GM12878 (cell line): ENCODE data around the gene OR52A1. TPM values are rescaled to one million over a fixed set of nuclear protein-coding genes. Genes with fewer than 3 reads are reported as not detected.
"Not testable (repeated sequence)": the region's sequence is repeated elsewhere in the genome, so short reads cannot be mapped to it uniquely, and the experiment has no call there.

Source experiments
- ATAC-seq: fragments of 200-7000 bp; cut with Tn5 transposase; 3 replicates; pipeline ENCODE4 v1.9.1; 2020; ENCODE audit warnings: mild to moderate bottlenecking, moderate library complexity
- BruUV-seq: library from RNA; stranded (reverse); fragments of 400-500 nt; replicated peaks from 2 replicates; lab custom pipeline; 2021; lab: Mats Ljungman, UMichigan
- CTCF ChIA-PET: fragments of 300-600 bp; sonication (Branson Sonifier 250); formaldehyde crosslinking; extraction: SDS; loops from one replicate; lab custom pipeline; 2021; ENCODE audit warnings: inconsistent platforms; lab: Yijun Ruan, JAX
- POLR2A ChIA-PET: fragments of 350-600 bp; formaldehyde crosslinking; extraction: SDS; loops from one replicate; lab custom pipeline; 2021; ENCODE audit warnings: inconsistent platforms; lab: Charles Lee
- RAD21 ChIA-PET: fragments of 300-600 bp; sonication (Branson Sonifier 250); formaldehyde crosslinking; loops from one replicate; lab custom pipeline; 2023; ENCODE audit warnings: antibody characterized with exemption; ENCODE audit not compliant: unreplicated experiment; lab: Charles Lee
- SMC1A ChIA-PET: fragments of 300-600 bp; sonication (Branson Sonifier 250); formaldehyde crosslinking; loops from one replicate; lab custom pipeline; 2023; ENCODE audit not compliant: unreplicated experiment, uncharacterized antibody; lab: Charles Lee
- DNase-seq: peaks from one replicate; pipeline ENCODE4 v3.0.0-alpha.2; 2011; ENCODE audit warnings: low read depth, low spot score
- FAIRE-seq: peaks from 3 replicates; lab custom pipeline; 2011; peaks lifted over from hg19 to GRCh38; lab: Jason Lieb, UNC
- H2AFZ ChIP-seq: 2 replicates; pipeline ENCODE4 v1.6.0; 2011; ENCODE audit warnings: low read depth, low read length, control low read depth; ENCODE audit not compliant: control insufficient read depth
- H3K27ac ChIP-seq: 2 replicates; pipeline ENCODE4 v1.5.1; 2011; ENCODE audit warnings: control low read depth; ENCODE audit not compliant: control insufficient read depth, insufficient read depth
- H3K27me3 ChIP-seq, 2 experiments: replicated peaks in 1 of 2; 2 replicates each; pipeline versions ENCODE4 v1.6.0 to v1.6.1; 2011; ENCODE audit warnings: low read length in 1 of 2; ENCODE audit not compliant: control insufficient read depth in 2 of 2, insufficient read depth in 2 of 2
- H3K36me3 ChIP-seq, 2 experiments: 2 replicates each; pipeline ENCODE4 v1.5.1; 2011; ENCODE audit warnings: low read length in 1 of 2; ENCODE audit not compliant: control insufficient read depth in 2 of 2, insufficient read depth in 2 of 2
- H3K4me1 ChIP-seq: 2 replicates; pipeline ENCODE4 v1.6.1; 2011; ENCODE audit warnings: mild to moderate bottlenecking, low read length, moderate library complexity, mixed read lengths; ENCODE audit not compliant: control insufficient read depth, insufficient read depth
- H3K4me2 ChIP-seq: 2 replicates; pipeline ENCODE4 v1.6.0; 2011; ENCODE audit warnings: control low read depth; ENCODE audit not compliant: control insufficient read depth, insufficient read depth
- H3K4me3 ChIP-seq: fragments of 200-600 bp; sonication (generic); 2 replicates; pipeline ENCODE4 v1.5.1; 2016
- H3K79me2 ChIP-seq: 2 replicates; pipeline ENCODE4 v1.6.0; 2011; ENCODE audit warnings: low read length; ENCODE audit not compliant: control insufficient read depth, insufficient read depth
- H3K9ac ChIP-seq: 2 replicates; pipeline ENCODE4 v1.8.0; 2011; ENCODE audit warnings: low read length, control low read depth, mixed read lengths; ENCODE audit not compliant: control insufficient read depth, insufficient read depth
- H3K9me3 ChIP-seq: replicated peaks from 3 replicates; pipeline ENCODE4 v1.5.1; 2011; ENCODE audit warnings: mild to moderate bottlenecking, low read length; ENCODE audit not compliant: control insufficient read depth, insufficient read depth
- H4K20me1 ChIP-seq: 2 replicates; pipeline ENCODE4 v1.6.0; 2011; ENCODE audit not compliant: control insufficient read depth, insufficient read depth
- GATAD2B ChIP-seq: fragments of 450-650 bp; conservative IDR thresholded peaks from 2 replicates; pipeline ENCODE4 v1.6.1; 2017; ENCODE audit warnings: low read depth, mild to moderate bottlenecking, moderate library complexity
- HDAC6 ChIP-seq: fragments of 200-600 bp; sonication (generic); IDR thresholded peaks from one replicate; pipeline ENCODE4 v1.8.0; 2017; ENCODE audit warnings: antibody characterized with exemption; ENCODE audit not compliant: unreplicated experiment
- KAT2A ChIP-seq: conservative IDR thresholded peaks from 2 replicates; pipeline ENCODE4 v1.6.1; 2011; ENCODE audit warnings: low read depth, low read length; ENCODE audit not compliant: control insufficient read depth
- RAD51 ChIP-seq: fragments of 450-650 bp; IDR thresholded peaks from 2 replicates; pipeline ENCODE4 v1.6.1; 2016; ENCODE audit warnings: moderate library complexity, mild to moderate bottlenecking, inconsistent platforms
- RUNX3 ChIP-seq: IDR thresholded peaks from 2 replicates; pipeline ENCODE4 v1.6.1; 2012; ENCODE audit warnings: low read length, inconsistent platforms
- SMAD1 ChIP-seq: fragments of 450-650 bp; IDR thresholded peaks from 2 replicates; pipeline ENCODE4 v1.6.1; 2018; ENCODE audit warnings: mild to moderate bottlenecking, low read depth; ENCODE audit not compliant: partially characterized antibody
- ZNF217 ChIP-seq: fragments of 450-650 bp; IDR thresholded peaks from 2 replicates; pipeline ENCODE4 v1.6.1; 2017; ENCODE audit warnings: antibody characterized with exemption, mild to moderate bottlenecking
- in situ Hi-C: fragments of 300-500 bp; cut with MboI; formaldehyde crosslinking; loops from 9 replicates; pipeline ENCODE4 v1.14.3; 2018; ENCODE audit warnings: mixed read lengths
- intact Hi-C: fragments of 100-400 bp; cut with micrococcal nuclease; formaldehyde crosslinking; loops from one replicate; pipeline ENCODE4 v1.14.2; 2022; ENCODE audit not compliant: unreplicated experiment
- polyA plus RNA-seq, 11 experiments: library from polyadenylated mRNA; depleted of rRNA in 4 of 11; unstranded in 6 of 11; stranded (reverse) in 5 of 11; fragments of >200 nt; fragmentation: Nextera tagmentation in 4 of 11; fragmentation: Illumina TruSeq in 1 of 11; extraction: Ambion mirVana in 4 of 11; extraction: Trizol in 1 of 11; gene quantifications; 1 replicate in 1 of 11; 2 replicates in 10 of 11; pipeline versions ENCODE4 v1.2.1 to v1.2.3, GENCODE V29; 2011 to 2016; ENCODE audit warnings: inconsistent platforms in 2 of 11, missing spikeins in 2 of 11, low read depth in 1 of 11
- total RNA-seq, 4 experiments: library from RNA; depleted of rRNA in 3 of 4; stranded (reverse); fragments of >200 nt in 3 of 4; fragmentation: Illumina TruSeq in 1 of 4; extraction: Trizol in 1 of 4; gene quantifications; 2 replicates each; pipeline versions ENCODE4 v1.2.1 to v1.2.3, GENCODE V29; 2013 to 2021
- TF ChIP-seq, protein P1 (sequence below): fragments of 450-650 bp; formaldehyde crosslinking; IDR thresholded peaks from 2 replicates; pipeline ENCODE4 v1.4.0; 2020; ENCODE audit warnings: mild to moderate bottlenecking, moderate library complexity
- TF ChIP-seq, protein P2 (sequence below): IDR thresholded peaks from 2 replicates; pipeline ENCODE4 v1.6.1; 2012; ENCODE audit warnings: low read depth, low read length, improper control_type of control experiment
- TF ChIP-seq, protein P3 (sequence below): IDR thresholded peaks from 2 replicates; pipeline ENCODE4 v1.6.1; 2011; ENCODE audit warnings: low read depth, mild to moderate bottlenecking, low read length, moderate library complexity, borderline replicate concordance; ENCODE audit errors: extremely low read depth
- TF ChIP-seq, protein P4 (sequence below): IDR thresholded peaks from 2 replicates; pipeline ENCODE4 v1.6.1; 2012; ENCODE audit warnings: low read depth, low read length, improper control_type of control experiment
- TF ChIP-seq, protein P5 (sequence below): fragments of 450-650 bp; IDR thresholded peaks from 2 replicates; pipeline ENCODE4 v1.6.1; 2016; ENCODE audit warnings: mild to moderate bottlenecking

OR52A1 gene
- total and polyA plus RNA-seq, 10 of the 15 experiments (the other 5 are each of a cell fraction or from before 2014, with no cell fraction given) = not detected

DNA sequence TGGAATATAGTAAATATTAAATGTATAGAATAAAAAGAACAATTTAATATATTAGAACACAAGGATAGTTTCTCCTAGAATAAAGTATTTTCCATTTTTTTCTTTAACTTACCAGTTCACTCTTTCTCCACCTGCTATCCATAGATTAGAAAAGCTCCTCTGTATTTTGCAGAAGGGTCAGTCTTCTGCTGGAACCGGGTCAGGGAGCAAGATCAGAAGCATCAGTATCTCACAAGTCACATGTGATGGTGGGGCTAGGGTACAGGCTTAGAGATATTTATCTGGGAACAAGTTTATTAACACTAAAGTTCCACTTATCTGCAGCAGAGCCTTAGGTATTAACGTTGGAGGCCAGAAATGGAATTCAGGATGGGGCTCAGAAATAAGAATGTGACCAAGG lies 17.3 kb upstream of the OR52A1 start (continued):
- TF ChIP-seq, protein P1, sequence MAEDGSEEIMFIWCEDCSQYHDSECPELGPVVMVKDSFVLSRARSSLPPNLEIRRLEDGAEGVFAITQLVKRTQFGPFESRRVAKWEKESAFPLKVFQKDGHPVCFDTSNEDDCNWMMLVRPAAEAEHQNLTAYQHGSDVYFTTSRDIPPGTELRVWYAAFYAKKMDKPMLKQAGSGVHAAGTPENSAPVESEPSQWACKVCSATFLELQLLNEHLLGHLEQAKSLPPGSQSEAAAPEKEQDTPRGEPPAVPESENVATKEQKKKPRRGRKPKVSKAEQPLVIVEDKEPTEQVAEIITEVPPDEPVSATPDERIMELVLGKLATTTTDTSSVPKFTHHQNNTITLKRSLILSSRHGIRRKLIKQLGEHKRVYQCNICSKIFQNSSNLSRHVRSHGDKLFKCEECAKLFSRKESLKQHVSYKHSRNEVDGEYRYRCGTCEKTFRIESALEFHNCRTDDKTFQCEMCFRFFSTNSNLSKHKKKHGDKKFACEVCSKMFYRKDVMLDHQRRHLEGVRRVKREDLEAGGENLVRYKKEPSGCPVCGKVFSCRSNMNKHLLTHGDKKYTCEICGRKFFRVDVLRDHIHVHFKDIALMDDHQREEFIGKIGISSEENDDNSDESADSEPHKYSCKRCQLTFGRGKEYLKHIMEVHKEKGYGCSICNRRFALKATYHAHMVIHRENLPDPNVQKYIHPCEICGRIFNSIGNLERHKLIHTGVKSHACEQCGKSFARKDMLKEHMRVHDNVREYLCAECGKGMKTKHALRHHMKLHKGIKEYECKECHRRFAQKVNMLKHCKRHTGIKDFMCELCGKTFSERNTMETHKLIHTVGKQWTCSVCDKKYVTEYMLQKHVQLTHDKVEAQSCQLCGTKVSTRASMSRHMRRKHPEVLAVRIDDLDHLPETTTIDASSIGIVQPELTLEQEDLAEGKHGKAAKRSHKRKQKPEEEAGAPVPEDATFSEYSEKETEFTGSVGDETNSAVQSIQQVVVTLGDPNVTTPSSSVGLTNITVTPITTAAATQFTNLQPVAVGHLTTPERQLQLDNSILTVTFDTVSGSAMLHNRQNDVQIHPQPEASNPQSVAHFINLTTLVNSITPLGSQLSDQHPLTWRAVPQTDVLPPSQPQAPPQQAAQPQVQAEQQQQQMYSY (CRISPR knock-in tag) = no peak
- TF ChIP-seq GATAD2B (no peak), SMAD1 (no peak), RAD51 (no peak), HDAC6 (no peak), RUNX3 (no peak), ZNF217 (no peak), KAT2A (no peak)
- TF ChIP-seq, protein P2, sequence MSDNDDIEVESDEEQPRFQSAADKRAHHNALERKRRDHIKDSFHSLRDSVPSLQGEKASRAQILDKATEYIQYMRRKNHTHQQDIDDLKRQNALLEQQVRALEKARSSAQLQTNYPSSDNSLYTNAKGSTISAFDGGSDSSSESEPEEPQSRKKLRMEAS = no peak
- TF ChIP-seq, protein P3, sequence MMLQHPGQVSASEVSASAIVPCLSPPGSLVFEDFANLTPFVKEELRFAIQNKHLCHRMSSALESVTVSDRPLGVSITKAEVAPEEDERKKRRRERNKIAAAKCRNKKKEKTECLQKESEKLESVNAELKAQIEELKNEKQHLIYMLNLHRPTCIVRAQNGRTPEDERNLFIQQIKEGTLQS = no peak
- TF ChIP-seq, protein P4, sequence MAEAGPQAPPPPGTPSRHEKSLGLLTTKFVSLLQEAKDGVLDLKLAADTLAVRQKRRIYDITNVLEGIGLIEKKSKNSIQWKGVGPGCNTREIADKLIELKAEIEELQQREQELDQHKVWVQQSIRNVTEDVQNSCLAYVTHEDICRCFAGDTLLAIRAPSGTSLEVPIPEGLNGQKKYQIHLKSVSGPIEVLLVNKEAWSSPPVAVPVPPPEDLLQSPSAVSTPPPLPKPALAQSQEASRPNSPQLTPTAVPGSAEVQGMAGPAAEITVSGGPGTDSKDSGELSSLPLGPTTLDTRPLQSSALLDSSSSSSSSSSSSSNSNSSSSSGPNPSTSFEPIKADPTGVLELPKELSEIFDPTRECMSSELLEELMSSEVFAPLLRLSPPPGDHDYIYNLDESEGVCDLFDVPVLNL = no peak
- TF ChIP-seq, protein P5, sequence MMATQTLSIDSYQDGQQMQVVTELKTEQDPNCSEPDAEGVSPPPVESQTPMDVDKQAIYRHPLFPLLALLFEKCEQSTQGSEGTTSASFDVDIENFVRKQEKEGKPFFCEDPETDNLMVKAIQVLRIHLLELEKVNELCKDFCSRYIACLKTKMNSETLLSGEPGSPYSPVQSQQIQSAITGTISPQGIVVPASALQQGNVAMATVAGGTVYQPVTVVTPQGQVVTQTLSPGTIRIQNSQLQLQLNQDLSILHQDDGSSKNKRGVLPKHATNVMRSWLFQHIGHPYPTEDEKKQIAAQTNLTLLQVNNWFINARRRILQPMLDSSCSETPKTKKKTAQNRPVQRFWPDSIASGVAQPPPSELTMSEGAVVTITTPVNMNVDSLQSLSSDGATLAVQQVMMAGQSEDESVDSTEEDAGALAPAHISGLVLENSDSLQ = no peak
- TF ChIP-seq, all 136 proteins: peak for 0

DNA sequence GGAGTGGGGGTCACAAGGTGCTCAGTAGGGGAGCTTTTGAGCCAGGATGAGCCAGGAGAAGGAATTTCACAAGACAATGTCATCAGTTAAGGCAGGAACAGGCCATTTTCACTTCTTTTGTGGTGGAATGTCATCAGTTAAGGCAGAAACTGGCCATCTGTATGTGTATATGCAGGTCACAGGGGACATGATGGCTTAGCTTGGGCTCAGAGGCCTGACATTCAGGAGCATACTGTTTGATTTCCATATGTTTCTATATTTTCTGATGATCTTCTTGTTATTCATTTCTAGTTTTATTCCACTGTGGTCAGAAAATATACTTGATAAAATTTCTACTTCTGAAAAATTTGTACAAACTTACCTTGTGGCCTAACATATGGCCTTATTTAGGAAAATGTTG lies 11.3 kb upstream of the OR52A1 start:
- DNase-seq, SMC1A ChIA-PET, intact Hi-C loops, FAIRE-seq, ATAC-seq, RAD21 ChIA-PET, H2AFZ ChIP-seq, POLR2A ChIA-PET, H4K20me1 ChIP-seq, H3K9ac ChIP-seq, H3K4me3 ChIP-seq, BruUV-seq, H3K79me2 ChIP-seq, H3K36me3 ChIP-seq, CTCF ChIA-PET, H3K27me3 ChIP-seq, H3K27ac ChIP-seq, H3K9me3 ChIP-seq, H3K4me1 ChIP-seq, in situ Hi-C loops, H3K4me2 ChIP-seq: not testable (repeated sequence)
